KBM-7 (cell line): ENCODE measurements around the gene CD28.

Experiments
- DNase-seq: peaks from one replicate; pipeline ENCODE4 v3.0.0-alpha.2; 2015
- in situ Hi-C: fragments of 300-500 bp; cut with MboI; formaldehyde crosslinking; loops from 2 replicates; pipeline ENCODE4 v1.14.3; 2020; ENCODE audit warnings: low sequenced_read_pairs, low pct_unique_long_range_greater_than_20kb, mixed read lengths

Gene CD28

GRCh38 chr2:203737360-203737759 is 30.9 kb downstream of the CD28 start:
- in situ Hi-C loops = no loop called here
- DNase-seq = no peak

GRCh38 chr2:203739351-203739750 is 32.9 kb downstream of the CD28 start:
- in situ Hi-C loops = no loop called here
- no peak for DNase-seq

- in situ Hi-C loops = no loop called here
- no peak for DNase-seq
Measured at GRCh38 chr2:203740871-203741281, 34.4 kb downstream of the CD28 start.

DNA sequence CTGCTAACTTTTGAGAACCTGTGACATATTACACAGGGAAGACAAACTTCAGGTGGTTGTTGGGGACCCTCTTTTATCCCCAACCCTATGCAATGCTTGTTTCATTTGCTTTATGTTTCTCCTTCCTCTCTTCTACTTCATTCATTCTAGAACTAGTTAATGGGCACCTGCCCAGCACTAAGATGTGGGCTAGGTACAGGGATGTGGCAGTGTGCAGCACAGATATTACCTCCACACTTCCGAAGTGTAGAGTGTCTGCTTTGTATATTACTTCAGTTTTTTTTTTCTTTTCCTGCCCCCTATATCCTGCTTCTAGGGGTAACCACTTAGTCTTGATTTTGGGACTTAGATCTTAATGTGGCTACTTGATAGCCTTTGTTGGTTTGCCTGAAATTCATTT is 35.1 kb downstream of the CD28 start:
- in situ Hi-C loops = no loop called here
- no peak for DNase-seq

- DNase-seq = no peak
- in situ Hi-C loops = no loop called here
Measured at GRCh38 chr2:203743441-203743981, 37.1 kb downstream of the CD28 start.

DNA sequence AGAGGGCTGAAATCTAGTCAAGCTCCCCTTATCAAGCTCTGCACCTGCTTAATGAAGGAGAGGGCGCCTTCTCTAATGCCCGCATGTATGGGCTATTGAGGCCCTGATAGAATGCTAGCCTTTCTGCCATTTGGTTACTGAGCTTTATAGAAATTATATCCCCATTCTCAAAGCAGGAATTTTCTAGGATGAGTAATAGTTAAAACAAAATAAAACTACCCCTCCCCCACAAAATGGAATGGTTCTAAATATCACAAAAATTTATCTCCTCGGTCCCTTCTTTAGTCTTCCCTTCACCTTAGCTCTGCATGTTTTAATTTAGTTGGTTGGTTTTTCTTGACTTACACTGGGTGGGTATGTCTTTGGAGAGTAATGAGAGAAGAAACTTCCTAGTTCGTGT is 37.7 kb downstream of the CD28 start:
- in situ Hi-C loops = no loop called here
- no peak for DNase-seq

DNA sequence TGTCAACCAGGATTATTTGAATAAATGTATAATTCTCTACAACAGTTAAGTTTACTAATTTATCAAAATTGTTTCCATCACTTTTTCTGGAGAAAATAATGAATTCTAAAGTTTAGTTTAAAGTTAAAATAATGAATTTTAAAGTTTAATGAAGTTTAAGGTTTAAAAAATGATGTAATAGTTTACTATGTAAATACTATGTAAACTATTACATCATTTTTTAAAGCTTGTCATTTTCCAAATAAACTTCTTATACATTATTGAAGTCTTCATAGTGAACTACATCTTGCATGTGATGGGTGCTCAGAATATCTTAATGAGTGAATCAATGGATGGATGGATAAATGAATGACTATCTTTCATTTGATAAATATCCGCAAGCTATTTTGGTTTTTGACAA is 38.8 kb downstream of the CD28 start:
- DNase-seq = no peak
- in situ Hi-C loops = no loop called here

DNA sequence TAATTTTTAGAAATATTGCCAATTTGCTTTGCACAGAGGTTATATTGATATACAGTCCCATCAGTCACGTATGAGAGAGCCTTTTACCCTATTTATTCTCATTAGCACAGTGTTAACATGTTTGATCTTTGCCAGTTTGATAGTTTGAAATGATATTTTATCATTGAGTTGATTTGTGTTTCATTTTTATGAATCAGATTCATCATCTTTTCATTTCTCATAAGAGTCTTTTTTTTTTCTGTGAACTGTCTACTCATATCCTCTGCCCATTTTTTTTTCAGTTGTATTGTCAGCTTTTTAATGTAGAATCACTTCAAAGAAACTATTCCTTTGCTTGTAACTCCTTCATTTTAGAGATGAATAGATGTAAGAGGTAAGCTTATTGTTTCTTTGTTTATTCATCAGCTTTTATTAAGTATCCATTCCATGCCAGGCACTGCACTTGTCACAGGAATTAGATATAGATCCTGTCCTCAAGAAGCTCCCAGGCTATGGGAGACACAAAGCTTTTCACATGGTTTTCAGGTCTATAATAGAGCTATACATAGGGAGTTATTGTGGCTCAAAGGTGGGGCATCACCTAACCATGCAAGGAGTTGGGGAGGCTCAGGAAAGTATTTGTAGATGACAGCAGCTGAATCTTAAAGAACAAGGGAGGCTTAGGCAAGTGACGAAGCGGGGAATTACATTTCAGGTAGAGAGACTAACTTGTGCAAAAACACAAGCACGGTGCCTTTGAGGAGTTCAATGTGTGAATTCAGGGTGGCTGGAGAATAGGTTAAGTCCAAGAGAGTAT is 42.1 kb downstream of the CD28 start:
- in situ Hi-C loops = no loop called here
- no peak for DNase-seq

DNA sequence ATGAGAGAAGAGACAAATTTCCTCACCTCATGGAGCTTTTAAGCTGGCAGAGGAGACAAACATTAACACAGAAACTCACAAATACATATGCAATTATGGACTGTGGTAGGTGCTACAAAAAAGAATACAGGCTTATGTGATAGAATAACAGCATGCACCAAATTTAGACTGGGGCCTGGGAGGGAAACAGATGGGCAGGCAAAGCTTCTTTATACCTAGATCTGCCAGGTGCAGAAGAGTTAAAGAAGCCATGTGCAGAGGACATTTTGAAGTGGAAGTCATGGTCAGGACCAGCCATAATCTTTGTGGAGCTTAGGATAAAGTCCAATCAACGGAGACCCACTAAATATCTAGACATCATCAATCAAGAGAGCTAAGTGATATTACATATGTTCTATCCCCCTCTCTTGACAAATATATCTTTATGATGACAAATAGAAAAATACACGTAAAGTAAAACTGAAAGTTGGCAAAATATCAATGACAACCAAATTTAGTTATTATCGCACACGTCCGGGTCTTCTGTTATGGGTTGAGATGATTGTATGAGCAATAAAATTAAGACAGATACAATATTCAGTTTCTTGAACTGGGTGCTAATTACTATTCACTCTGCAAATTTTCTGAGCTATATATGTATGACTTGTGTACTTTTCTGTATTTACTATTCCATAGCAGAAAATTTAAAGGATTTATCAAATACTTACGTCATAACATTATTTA is 44.1 kb downstream of the CD28 start:
- DNase-seq = no peak
- in situ Hi-C loops = no loop called here

- in situ Hi-C loops = no loop called here
- DNase-seq = no peak
Measured at GRCh38 chr2:203751685-203752271, 45.3 kb downstream of the CD28 start.

DNA sequence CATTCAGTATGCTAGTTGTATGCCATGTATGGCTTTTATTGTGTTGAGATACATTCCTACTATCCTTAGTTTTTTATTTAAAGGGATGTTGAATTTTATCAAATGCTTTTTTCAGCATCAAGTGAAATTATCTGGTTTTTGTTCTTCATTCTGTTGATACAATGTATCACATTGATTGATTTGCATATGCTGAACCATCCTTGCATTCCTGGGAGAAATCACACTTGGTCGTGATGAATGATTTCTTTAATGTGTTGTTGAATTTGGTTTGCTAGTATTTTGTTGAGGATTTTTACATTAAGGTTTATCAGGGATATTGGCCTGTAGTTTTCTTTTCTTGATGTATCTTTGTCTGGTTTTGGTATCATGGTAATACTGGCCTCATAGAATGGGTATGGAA is 49.7 kb downstream of the CD28 start:
- in situ Hi-C loops = no loop called here
- no peak for DNase-seq

DNA sequence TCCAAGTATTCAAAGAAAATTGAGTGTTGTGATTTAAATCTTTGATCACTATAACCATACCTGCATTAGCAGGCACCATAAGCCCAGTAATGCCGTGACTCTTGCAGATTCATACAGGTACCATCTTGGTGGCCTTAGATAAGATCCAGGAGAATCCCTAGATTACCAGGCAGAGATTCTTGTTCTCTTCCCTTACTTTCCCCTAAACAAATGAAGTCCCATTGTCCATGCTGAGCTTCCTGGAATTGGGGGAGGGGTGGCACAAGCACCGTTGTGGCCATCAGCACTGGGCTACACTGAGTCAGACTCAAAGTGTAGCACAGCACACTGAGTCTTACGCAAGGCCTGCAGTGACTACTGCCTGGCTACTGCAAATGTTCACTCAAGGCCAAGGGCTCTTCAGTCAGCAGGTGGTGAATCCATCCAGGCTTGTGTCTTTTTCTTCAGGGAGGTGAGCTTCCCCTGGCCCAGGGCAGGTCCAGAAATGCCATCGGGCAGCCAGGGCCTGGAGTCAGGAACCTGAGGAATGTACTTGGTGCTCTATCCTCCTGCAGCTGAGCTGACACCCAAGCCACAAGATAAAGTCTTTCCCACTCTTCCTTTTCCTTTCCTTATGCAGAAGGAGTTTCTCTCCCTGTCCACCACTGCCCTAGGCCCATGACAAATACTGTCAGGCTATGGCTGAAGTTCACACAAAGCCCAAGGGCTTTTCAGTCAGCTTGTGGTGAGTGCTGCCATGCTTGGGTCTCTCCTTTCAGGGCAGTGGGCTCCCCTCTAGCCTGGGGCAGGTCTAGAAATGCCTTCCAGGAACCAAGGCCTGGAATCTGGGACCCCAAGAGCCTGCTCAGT is 52.6 kb downstream of the CD28 start:
- no peak for DNase-seq
- in situ Hi-C loops = no loop called here

- in situ Hi-C loops = no loop called here
- DNase-seq = no peak
Measured at GRCh38 chr2:203759690-203760365, 53.4 kb downstream of the CD28 start.

- in situ Hi-C loops = no loop called here
- no peak for DNase-seq
Measured at GRCh38 chr2:203761121-203761520, 54.7 kb downstream of the CD28 start.

DNA sequence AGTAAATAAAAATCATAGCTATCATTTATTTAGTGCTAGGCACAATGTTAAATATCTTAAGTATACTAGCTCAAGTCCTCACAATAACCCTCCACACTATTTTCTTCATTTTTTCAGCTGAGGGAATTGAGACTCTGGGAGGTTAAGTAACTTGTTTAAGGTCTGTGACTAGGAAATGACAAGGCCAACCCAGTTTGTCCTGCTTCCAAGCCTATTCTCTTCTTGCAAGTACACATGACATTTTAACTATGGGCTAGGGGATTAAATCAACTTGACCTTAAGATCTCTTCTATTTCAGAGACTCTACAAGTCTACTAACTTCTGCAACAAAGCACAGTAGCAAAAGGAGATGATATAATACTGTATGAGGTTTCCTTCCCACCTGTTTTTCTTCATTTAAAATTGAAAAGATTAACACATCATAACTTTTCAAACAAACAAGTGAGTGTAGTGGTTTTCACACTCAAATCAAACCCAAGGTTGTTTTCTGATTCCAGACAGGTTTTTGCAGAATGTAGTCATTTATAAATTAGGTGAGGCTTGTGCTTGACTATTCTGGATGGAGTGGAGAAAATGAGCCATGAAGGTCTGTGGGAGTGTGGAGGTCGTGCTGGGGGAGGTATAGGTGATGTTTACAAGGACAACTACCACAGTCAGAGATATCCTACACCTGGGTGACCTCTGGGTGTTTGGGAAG is 57.0 kb downstream of the CD28 start:
- in situ Hi-C loops = no loop called here
- no peak for DNase-seq

GRCh38 chr2:203763938-203764664 is 57.7 kb downstream of the CD28 start:
- no peak for DNase-seq
- in situ Hi-C loops = no loop called here

GRCh38 chr2:203772456-203773165 is 66.2 kb downstream of the CD28 start:
- DNase-seq = no peak
- in situ Hi-C loops = no loop called here
